Measurements from ENCODE around the gene AHRR. TPM values are rescaled to one million over a fixed set of nuclear protein-coding genes. Genes with fewer than 3 reads are reported as not detected.

AHRR gene
- total and polyA plus RNA-seq, 2 experiments from 2014 or later = 0.27 to 1.8 TPM

DNA sequence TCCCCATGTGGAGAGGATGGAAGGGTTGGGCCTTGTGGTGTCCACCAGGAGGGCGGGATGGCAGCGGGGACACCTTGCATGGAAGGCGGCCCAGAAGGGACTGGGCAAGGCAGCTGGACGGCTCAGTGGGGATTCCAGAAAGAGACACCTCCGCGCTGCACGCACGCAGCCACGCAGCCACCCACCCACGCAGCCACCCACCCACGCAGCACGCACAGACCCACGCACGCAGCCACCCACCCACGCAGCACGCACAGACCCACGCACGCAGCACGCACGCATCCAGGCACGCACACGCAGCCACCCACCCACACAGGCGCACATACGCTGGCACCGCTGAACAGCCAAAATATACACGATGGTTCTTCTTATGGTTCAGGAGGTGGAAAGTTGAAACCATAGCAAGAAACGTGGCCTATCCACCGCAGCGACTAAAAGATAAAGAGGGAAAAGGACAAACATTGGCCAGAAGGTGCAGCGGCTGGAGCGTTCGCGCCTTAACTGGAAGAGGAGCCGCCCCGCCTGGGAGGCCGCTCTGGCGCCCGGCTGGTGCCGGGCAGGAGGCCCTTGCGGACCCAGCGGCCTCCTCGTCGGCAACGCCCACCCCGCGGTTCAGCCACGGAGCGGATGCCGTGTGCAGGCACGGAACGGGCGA, 99.2 kb downstream of the AHRR start:
- Mint-ChIP-seq H3K4me1 (peaks cover 6% of the 10 kb centered on the region), H3K27me3 (ENCODE audit: insufficient read depth, low read depth, poor library complexity) (peaks cover 11% of the 10 kb centered on the region), H3K27ac (no peak overlapping the region), H3K36me3 (ENCODE audit: low read depth) (no peaks in the 10 kb centered on the region), H3K9me3 (no peaks in the 10 kb centered on the region), H3K4me3 (no peak overlapping the region)
- no peak overlapping the region for H3K4me2 ChIP-seq
- peaks cover 2% of the 10 kb centered on the region; the same call in 1 of the 2 replicates for H3K4me1 ChIP-seq (ENCODE audit: insufficient read depth)
- ATAC-seq (peak; percentile 15; the same call in 2 of the 3 replicates), DNase-seq (ENCODE audit: low spot score) (no peak)
- no peak for TF ChIP-seq CREB1 (CRISPR knock-in tag; IDR thresholded peaks at IDR 0.05; ENCODE audit: low read depth)
- no peak for TF ChIP-seq NANOG (IDR thresholded peaks at IDR 0.05; ENCODE audit: borderline replicate concordance)
- no peak for TF ChIP-seq EZH2 (IDR thresholded peaks at IDR 0.05; ENCODE audit: low read depth, unreplicated experiment)
- TF ChIP-seq, protein P1, sequence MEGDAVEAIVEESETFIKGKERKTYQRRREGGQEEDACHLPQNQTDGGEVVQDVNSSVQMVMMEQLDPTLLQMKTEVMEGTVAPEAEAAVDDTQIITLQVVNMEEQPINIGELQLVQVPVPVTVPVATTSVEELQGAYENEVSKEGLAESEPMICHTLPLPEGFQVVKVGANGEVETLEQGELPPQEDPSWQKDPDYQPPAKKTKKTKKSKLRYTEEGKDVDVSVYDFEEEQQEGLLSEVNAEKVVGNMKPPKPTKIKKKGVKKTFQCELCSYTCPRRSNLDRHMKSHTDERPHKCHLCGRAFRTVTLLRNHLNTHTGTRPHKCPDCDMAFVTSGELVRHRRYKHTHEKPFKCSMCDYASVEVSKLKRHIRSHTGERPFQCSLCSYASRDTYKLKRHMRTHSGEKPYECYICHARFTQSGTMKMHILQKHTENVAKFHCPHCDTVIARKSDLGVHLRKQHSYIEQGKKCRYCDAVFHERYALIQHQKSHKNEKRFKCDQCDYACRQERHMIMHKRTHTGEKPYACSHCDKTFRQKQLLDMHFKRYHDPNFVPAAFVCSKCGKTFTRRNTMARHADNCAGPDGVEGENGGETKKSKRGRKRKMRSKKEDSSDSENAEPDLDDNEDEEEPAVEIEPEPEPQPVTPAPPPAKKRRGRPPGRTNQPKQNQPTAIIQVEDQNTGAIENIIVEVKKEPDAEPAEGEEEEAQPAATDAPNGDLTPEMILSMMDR (conservative IDR thresholded peaks at IDR 0.05; ENCODE audit: low read depth in 2 of 2) = no peak
- TF ChIP-seq, protein P2, sequence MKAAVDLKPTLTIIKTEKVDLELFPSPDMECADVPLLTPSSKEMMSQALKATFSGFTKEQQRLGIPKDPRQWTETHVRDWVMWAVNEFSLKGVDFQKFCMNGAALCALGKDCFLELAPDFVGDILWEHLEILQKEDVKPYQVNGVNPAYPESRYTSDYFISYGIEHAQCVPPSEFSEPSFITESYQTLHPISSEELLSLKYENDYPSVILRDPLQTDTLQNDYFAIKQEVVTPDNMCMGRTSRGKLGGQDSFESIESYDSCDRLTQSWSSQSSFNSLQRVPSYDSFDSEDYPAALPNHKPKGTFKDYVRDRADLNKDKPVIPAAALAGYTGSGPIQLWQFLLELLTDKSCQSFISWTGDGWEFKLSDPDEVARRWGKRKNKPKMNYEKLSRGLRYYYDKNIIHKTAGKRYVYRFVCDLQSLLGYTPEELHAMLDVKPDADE (IDR thresholded peaks at IDR 0.05) = no peak
- no peak for TF ChIP-seq POLR2AphosphoS5 (IDR thresholded peaks at IDR 0.05; ENCODE audit: low read depth)
- TF ChIP-seq EZH2phosphoT487 (IDR thresholded peaks at IDR 0.05; ENCODE audit: unreplicated experiment) = no peak
- TF ChIP-seq, protein P3, sequence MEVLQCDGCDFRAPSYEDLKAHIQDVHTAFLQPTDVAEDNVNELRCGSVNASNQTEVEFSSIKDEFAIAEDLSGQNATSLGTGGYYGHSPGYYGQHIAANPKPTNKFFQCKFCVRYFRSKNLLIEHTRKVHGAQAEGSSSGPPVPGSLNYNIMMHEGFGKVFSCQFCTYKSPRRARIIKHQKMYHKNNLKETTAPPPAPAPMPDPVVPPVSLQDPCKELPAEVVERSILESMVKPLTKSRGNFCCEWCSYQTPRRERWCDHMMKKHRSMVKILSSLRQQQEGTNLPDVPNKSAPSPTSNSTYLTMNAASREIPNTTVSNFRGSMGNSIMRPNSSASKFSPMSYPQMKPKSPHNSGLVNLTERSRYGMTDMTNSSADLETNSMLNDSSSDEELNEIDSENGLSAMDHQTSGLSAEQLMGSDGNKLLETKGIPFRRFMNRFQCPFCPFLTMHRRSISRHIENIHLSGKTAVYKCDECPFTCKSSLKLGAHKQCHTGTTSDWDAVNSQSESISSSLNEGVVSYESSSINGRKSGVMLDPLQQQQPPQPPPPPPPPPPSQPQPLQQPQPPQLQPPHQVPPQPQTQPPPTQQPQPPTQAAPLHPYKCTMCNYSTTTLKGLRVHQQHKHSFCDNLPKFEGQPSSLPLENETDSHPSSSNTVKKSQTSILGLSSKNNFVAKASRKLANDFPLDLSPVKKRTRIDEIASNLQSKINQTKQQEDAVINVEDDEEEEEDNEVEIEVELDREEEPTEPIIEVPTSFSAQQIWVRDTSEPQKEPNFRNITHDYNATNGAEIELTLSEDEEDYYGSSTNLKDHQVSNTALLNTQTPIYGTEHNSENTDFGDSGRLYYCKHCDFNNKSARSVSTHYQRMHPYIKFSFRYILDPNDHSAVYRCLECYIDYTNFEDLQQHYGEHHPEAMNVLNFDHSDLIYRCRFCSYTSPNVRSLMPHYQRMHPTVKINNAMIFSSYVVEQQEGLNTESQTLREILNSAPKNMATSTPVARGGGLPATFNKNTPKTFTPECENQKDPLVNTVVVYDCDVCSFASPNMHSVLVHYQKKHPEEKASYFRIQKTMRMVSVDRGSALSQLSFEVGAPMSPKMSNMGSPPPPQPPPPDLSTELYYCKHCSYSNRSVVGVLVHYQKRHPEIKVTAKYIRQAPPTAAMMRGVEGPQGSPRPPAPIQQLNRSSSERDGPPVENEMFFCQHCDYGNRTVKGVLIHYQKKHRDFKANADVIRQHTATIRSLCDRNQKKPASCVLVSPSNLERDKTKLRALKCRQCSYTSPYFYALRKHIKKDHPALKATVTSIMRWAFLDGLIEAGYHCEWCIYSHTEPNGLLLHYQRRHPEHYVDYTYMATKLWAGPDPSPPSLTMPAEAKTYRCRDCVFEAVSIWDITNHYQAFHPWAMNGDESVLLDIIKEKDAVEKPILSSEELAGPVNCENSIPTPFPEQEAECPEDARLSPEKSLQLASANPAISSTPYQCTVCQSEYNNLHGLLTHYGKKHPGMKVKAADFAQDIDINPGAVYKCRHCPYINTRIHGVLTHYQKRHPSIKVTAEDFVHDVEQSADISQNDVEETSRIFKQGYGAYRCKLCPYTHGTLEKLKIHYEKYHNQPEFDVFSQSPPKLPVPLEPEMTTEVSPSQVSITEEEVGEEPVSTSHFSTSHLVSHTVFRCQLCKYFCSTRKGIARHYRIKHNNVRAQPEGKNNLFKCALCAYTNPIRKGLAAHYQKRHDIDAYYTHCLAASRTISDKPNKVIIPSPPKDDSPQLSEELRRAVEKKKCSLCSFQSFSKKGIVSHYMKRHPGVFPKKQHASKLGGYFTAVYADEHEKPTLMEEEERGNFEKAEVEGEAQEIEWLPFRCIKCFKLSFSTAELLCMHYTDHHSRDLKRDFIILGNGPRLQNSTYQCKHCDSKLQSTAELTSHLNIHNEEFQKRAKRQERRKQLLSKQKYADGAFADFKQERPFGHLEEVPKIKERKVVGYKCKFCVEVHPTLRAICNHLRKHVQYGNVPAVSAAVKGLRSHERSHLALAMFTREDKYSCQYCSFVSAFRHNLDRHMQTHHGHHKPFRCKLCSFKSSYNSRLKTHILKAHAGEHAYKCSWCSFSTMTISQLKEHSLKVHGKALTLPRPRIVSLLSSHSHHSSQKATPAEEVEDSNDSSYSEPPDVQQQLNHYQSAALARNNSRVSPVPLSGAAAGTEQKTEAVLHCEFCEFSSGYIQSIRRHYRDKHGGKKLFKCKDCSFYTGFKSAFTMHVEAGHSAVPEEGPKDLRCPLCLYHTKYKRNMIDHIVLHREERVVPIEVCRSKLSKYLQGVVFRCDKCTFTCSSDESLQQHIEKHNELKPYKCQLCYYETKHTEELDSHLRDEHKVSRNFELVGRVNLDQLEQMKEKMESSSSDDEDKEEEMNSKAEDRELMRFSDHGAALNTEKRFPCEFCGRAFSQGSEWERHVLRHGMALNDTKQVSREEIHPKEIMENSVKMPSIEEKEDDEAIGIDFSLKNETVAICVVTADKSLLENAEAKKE (CRISPR knock-in tag; IDR thresholded peaks at IDR 0.05) = no peak
- no peak for TF ChIP-seq STAT1 (IDR thresholded peaks at IDR 0.05; ENCODE audit: unreplicated experiment)
- no peak for TF ChIP-seq ZNF114 (CRISPR knock-in tag; IDR thresholded peaks at IDR 0.05)
- no peak for TF ChIP-seq ZNF331 (CRISPR knock-in tag; IDR thresholded peaks at IDR 0.05; ENCODE audit: low read depth)
- TF ChIP-seq JUNB (IDR thresholded peaks at IDR 0.05; ENCODE audit: unreplicated experiment) = no peak
- TF ChIP-seq, protein P4, sequence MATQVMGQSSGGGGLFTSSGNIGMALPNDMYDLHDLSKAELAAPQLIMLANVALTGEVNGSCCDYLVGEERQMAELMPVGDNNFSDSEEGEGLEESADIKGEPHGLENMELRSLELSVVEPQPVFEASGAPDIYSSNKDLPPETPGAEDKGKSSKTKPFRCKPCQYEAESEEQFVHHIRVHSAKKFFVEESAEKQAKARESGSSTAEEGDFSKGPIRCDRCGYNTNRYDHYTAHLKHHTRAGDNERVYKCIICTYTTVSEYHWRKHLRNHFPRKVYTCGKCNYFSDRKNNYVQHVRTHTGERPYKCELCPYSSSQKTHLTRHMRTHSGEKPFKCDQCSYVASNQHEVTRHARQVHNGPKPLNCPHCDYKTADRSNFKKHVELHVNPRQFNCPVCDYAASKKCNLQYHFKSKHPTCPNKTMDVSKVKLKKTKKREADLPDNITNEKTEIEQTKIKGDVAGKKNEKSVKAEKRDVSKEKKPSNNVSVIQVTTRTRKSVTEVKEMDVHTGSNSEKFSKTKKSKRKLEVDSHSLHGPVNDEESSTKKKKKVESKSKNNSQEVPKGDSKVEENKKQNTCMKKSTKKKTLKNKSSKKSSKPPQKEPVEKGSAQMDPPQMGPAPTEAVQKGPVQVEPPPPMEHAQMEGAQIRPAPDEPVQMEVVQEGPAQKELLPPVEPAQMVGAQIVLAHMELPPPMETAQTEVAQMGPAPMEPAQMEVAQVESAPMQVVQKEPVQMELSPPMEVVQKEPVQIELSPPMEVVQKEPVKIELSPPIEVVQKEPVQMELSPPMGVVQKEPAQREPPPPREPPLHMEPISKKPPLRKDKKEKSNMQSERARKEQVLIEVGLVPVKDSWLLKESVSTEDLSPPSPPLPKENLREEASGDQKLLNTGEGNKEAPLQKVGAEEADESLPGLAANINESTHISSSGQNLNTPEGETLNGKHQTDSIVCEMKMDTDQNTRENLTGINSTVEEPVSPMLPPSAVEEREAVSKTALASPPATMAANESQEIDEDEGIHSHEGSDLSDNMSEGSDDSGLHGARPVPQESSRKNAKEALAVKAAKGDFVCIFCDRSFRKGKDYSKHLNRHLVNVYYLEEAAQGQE (IDR thresholded peaks at IDR 0.05; ENCODE audit: unreplicated experiment) = no peak
- no peaks in the 10 kb centered on the region for H3K36me3 ChIP-seq (ENCODE audit: insufficient read depth)
- no peak overlapping the region for H3K4me3 ChIP-seq
- no peak overlapping the region for H2AFZ ChIP-seq
- H3K27me3 ChIP-seq (ENCODE audit: insufficient read depth) = no peaks in the 10 kb centered on the region
- H4K20me1 ChIP-seq (replicated peaks; ENCODE audit: insufficient read depth) = no peaks in the 10 kb centered on the region
- H3K79me2 ChIP-seq (replicated peaks; ENCODE audit: insufficient read depth) = no peaks in the 10 kb centered on the region
- no peaks in the 10 kb centered on the region for H3K9me2 ChIP-seq (ENCODE audit: insufficient read depth)
- H3F3A ChIP-seq (replicated peaks; ENCODE audit: low read depth) = no peaks in the 10 kb centered on the region
- H3K27ac ChIP-seq (ENCODE audit: low read depth) = no peak overlapping the region
